HUDEP-2 (cell line): ENCODE measurements around the gene TRAPPC3.

Experiments used
- DNase-seq, 76 experiments: peaks; one replicate each; lab custom pipeline; 2025; ENCODE audit not compliant: unreplicated experiment in 76 of 76; lab: John Stamatoyannopoulos, UW

The TRAPPC3 gene

DNA sequence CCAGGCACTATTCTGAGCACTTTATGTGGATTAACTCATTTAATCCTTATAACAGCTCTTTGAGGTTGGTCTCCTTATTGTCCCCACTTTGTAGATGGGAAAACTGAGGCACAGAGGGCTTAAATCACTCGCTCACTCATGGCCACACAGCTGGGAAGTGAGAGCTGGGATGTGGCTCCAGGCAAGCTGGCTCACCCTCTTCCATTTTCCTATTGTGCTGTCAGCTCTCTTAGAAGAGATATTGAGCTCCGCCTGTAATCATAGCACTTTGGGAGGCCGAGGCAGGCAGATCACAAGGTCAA is 20.4 kb downstream of the TRAPPC3 start:
- DNase-seq, result no peak

DNA sequence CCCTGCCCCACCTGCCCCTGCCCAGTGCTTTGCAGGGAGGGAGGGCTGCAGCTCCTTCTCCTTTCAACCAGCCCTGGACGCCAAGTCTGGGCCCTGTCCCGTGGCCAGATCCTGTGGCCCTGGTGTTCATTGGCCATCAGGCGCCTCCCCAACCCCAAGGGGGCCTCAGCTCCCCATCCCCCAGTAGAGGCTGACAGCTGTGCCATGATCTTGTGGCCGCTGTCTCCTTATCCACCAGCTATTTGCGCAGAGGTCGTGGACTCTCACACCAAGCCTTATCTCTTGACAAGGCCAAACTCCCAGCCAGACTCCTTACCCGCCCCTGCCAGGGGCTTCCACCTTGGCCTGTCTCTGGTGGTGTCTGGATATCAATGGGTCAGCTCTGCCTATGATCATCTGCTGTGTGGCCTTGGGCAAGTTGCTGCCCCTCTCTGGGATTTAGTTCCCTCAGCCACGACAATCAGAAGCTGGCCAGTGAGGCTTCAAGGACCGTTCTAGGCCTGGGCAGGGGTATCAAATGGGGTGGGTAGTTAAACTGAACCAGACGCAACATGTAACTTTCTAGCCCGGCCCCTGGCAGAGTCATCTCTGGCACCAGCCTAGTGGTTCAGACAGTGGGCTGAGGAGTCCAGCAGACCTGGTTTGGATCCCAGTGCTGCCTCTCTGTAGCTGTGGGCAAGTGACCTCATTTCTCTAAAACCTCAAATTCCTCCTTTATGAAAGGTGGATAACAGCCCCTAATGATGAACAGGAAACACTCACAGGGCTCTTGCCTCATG is 21.0 kb downstream of the TRAPPC3 start:
- DNase-seq, result peak in 12 of 76 experiments; percentile 3 to 35 (median 16)

DNA sequence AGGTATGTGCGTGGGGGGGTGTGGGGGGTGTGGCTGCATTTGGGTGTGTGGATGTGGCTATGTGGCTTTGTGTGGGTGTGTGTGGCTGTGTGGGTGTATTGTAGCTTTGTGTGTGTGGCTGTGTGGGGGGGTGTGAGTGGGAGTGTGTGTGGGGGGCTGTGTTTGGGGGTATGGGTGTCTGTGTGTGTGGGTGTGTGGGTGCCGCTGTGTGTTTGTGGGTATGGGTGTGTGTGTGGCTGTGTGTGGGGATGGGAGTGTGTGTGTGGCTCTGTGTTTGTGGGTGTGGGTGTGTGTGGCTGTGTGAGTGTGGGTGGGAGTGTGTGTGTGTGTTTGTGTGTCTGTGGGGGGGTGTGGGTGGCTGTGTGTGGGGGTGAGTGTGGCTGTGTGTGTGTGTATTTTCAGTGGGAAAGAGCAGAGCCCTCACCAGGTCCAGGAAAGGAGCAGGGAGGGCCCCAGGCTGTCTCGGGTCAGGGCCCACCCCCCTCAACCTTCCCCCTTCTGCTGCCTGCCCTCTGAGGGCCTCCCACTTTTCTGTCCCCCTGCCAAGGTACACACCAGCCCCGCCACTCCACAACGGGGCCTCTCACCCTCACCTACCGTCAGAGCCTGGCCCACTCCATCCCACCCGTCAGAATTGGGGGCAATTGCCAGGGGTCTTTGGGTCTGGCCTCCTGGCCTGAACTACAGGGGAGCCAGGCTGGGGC is 22.3 kb downstream of the TRAPPC3 start:
- peak in 11 of 76 experiments; percentile 8 to 44 (median 28) for DNase-seq

DNA sequence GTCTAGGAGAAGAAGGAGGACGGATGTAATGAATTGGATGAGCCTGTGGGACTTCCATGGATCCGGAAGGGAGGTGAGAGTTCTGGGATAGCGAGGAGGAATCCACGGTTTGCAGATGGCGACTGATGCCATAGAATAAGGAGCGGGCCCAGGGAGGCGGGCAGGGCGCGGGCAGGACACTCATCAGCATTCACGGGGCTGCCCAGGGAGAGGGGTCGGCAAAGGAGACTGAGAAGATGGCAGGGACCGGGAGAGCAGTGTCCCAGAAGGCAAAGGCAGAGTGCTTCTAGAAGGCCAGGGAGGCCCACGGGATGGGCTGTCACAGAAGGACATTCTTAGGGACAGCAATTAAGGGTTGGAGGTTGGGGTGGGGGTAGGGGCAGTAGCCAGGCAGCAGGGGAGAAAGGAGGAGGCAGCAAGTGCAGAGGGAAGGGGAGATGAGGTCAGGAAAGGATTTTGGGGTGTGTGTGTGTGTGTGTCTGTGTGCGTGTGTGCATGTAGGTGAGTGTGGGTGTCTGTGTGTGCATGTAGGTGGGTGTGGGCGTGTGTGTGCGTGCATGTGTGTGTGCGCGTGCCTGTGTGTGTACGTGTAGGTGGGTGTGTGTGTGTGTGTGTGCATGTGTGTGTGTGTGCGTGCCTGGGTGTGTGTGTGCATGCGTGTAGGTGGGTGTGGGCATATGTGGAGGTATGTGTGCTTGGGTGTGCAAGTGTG is 23.1 kb downstream of the TRAPPC3 start:
- DNase-seq, result no peak

DNA sequence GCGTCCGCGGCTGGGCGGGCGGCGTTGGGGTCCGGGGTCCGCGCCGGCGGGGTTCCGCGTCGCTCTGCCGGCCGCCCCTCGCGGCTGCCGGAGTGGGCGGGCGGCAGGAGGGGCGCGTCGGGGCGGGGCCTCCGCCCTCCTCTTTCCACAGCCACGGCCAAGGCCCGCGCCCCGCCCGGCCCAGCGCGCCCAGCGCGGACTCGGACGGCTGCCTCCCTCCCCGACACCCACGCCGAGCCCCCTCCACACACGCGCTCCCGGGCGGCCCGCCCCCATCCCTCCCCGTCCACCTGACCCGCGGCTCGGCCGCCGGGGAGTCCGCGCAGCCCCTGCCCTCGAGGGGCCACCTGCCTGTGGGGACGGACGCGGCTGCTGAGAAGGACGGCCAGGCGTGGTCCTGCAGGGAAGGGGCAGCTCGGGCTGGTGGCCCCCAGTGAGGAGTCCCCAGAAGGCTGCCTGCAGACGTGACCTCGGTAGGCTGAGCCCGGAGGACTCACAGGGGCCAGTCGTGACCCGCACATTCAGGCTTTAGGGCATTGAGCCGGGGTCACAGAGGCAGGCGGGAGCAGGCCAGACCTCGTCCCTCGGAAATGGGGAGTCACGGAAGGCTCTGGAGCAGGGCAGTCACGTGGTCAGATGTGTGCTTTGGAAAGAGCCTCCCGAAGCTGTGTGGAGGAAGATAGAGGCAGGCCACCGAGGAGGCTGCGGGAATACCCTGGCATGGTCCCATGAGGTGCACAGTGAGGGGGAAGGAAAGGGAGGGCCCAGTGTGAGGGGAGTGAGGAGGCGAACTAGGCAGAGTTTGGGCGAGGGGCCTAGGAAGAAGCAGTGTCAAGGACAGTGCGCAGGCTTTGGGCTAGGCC is 23.9 kb downstream of the TRAPPC3 start, which contains the start of gene COL8A2:
Gene COL8A2 (minus strand): TSS at position 94 of the 863 bp plus-strand sequence. CDS start 24,980 bp downstream, outside the sequence.
- DNase-seq, result no peak

DNA sequence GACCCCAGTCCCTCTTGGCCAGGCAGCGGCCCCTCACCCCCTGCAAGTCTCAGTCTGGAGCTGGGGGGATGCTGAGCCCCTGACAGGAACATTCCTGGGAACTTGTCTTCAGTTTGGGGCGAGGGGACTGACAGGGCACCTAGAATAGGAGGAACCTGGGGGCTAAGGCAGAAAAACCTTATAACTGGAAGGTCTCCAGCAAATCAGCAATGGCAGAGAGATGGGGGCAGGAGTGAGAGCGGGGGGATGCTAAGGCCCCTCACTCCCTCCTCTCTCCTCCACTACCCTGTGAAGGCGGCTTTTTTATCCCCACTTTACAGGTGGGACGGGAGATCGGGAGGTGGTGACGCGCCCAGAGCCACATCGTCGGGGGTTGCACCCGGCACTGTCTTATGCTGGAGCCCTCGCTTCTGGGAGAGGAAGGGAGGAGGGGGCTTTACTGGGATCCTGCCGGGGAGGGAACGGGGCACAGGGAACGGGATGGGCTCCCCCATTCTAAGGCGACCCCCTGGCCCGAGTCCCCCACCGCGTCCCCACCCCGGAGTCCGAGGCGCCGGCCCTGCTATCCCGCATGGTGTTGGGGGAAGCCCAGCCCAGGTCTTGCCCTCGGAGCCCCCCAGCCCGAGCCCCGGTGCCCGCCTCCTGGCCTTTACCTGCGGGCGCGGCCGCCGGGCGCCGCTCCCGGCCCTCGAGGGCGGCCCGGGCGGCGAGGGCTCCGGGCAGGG is 24.7 kb downstream of the TRAPPC3 start:
- DNase-seq, result no peak

DNA sequence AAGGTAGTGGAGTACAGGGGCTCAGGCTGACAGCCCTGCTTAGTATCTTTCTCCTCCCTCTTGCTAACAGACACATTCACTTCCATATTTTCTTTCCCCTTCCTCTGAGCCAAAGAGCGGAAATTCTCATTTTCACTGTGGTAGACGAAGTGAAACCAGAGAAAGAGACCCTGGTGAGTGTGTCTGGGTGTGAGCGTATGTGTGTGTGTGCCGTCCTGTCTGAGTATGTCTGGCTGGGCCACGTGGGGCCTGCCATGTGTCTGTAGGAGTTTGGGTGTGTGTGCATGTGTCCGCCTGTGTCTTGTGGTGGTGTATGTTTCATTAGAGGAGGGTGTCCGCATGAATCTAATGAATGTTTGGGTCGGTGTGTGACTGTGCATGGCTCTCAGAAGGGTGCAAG is 25.9 kb downstream of the TRAPPC3 start:
- DNase-seq, result peak in 1 of 76 experiments; percentile 5

DNA sequence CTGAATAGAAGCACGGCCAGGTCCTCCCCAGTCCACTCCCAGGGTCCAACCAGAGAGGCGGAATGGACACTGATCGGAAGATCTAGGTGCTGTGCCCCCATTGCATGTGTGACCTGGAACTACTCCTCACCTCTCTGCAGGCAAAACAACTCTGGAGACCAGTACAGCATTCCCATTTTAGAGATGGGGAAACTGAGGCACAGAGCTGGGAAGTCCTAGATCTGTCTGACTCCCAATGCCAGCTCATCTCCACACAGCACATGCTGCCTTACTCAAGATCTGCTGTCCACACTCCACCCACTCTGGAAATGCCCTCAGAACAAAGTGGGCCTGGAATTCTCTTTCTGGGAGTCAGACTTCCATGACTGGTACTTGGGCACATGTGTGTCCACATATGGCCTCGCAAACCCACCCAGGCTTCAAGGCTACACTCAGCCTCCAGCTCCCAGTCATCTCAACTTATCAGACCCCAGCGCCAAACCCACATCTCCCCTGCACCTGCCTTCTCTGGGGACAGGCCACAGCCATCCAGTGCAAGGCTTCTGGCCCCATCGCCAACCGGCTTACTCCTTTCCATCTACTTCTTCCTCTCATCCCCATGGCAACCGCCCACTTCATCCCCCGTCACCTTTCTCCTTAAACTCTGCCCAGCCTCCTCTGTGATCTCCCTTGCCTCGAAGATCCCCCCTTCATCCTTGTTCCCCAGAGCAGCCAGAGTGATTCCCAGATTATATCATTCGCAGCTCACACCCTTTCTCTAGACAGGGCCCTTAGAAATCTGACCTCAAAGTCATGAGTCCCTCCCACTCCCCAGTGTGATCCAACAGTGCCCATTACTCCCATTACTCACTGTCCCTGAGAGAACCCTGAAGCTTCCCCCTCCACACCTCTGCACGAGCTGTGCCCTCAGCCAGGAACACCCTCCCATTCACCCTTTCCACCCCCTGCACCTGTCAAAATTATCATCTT is 26.9 kb downstream of the TRAPPC3 start:
- DNase-seq, result no peak

DNA sequence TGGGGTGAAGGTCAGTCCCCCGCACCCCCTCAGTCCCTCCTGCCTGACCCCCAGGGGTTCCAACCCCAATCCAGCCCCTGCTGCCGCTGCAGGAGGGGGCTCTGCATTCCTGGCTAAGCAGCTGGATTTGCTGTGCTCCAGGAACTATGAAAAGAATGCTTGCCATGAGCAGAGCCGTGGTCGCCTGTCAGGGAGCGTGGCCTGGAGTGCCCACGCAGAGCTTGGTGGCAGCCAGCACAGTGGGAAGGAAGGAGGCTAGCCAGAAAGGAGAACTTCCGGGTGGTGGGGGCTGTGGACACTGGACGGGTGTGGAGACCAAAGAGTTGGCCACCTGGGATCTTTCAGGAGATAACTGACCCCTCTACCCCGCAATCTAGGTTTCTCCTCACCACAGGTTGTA is 29.8 kb downstream of the TRAPPC3 start:
- no peak for DNase-seq

DNA sequence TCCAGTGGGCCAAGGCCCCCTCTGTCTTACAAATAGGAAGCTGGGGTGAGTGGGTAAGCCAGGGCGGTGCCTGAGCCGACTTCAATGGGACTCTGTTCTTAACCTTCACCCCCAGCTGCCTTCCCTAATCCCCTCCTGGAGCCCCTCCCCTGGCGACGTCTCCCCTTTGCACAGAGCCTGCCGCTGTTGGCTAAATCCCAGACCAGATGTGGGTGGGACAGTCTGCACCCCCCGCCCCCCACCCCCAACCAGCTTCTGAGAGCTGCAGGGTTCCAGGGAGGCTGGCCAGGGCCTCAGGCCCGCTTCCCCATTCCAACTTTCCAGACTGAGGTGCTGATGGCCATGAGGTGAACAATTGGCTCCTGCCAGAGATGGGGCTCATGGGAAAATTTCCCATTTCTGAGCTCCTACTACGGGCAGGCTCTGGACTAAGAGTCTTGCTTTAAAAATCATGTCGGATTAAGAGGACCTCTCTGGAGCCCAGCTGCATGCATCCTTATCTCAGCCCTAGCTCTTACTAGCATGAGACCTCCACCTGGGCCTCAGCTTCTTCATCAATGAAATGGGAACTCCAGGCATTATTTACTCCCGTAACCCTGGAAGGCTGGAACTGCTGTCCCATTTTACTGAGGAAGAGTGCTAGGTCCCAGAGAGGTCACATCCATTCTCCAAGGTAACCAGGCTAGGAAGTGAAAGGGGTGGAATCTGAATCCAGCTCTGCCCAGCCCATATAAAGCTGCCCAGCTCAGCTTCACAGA is 30.7 kb downstream of the TRAPPC3 start:
- DNase-seq, result no peak

DNA sequence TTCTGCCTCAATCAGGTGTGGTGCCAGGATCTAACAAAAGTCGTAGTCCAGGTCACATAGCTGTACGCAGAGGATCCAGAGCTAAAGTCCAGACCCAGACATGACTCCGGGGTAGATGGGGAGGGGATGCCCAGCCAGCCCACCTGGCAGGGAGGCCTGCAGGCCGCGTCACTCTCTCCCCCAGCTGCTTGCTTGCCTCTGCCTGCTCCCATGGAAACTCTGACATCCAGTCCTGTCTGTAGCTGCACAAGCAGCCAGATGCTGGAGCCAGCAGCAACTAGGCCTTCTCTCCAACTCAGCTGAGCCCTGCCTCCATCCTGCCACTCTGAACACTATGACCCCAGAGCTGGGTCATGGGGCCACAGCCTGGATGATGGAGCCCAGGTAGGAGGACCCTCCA is 32.4 kb downstream of the TRAPPC3 start:
- no peak for DNase-seq

DNA sequence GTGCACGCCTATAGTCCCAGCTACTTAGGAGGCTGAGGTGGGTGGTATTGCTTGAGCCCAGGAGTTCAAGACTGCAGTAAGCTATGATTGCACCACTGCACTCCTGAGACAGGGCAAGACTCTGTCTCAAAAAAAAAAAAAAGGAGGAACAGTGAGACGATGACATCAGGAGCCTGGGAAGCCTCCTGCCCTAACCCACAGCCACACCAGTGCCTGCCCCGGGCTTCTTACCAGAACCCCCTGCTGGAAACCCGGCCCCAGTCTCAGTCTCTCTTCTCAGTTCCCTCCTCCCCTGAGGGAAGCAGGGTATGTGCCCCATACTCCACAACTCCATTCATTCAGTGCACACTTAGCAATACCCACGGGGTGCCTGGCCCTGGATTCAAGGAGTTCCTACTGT is 33.4 kb downstream of the TRAPPC3 start:
- DNase-seq, result no peak

DNA sequence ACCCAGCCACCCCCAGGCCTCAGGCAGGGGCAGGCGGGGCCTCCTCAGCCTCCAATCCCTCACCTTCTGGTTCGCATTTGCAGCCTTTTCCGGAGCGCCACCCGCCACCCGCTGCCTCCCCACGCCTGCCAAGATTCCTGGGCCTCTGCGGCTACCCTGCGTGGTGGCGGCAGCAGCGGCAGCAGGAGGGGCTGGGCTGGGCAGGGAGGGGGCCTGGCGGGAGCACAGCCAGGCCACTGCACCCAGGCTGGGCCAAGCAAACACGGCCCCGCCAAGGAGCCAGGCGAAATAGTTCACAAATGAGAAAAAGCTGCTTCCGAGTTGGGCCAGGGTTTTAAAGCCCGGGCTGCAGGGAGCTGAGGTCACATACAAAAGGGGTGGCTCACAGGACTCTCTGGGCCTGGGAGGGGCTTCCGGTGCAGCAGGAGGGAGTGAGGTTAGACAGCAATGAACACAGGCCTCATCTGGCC is 34.1 kb downstream of the TRAPPC3 start:
- DNase-seq, result no peak

DNA sequence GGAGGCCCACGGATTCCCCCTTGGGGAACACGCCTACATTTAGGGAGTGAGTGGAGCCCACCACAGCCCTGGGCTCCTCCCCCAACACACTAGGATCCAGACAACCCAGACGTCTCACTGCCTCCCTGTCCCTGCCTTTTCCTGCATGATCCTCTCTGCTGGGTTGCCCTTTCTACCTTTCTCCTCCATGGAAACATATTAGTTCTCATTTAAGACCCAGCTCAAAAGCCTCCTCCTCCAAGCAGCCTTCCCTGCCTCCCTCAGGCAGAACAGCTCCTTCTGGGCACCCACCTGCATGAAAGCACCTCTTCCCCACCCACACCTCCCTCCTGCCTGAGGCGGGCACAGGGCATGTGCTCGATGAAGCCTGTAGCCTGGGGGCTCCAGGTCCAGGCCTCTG is 34.9 kb downstream of the TRAPPC3 start:
- no peak for DNase-seq

DNA sequence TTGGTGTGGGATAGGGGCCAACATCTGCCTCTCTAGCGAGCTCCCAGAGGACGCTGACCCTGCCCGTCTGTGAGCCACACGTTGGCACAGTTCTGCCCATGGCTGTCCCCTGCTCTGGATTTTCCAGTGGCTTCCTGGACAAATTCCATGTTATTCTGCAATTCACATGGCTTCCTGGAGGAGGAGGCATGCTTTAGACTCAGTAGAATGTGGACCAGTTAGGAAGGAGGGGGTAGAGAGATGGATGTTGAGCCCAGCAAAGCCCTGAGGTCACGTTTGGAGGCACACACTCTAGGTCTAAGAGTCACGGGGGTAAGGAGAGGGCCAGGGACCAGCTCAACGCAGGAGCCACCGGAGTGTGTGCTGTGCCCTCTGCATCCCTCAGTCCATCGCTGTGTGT is 36.5 kb downstream of the TRAPPC3 start:
- no peak for DNase-seq

DNA sequence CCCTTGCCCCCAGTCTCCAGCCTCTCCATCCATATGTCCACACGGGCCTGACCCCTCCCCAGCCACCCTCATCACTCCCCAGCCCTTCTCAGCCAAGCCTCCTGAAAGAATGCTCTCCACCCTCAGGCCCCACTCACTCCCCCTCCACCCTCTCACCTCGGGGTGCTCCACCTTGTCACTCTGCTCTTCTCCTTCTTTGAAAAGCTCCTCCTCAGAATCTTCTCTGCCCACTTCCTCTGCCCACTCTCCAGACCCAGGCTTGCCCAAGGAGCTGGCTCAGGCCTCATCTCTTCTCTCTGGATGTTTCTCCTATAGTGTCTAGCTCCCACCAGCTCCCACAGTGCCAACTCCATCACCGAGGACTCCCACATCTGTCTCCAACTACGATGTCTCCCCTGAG is 38.1 kb downstream of the TRAPPC3 start:
- DNase-seq, result no peak

DNA sequence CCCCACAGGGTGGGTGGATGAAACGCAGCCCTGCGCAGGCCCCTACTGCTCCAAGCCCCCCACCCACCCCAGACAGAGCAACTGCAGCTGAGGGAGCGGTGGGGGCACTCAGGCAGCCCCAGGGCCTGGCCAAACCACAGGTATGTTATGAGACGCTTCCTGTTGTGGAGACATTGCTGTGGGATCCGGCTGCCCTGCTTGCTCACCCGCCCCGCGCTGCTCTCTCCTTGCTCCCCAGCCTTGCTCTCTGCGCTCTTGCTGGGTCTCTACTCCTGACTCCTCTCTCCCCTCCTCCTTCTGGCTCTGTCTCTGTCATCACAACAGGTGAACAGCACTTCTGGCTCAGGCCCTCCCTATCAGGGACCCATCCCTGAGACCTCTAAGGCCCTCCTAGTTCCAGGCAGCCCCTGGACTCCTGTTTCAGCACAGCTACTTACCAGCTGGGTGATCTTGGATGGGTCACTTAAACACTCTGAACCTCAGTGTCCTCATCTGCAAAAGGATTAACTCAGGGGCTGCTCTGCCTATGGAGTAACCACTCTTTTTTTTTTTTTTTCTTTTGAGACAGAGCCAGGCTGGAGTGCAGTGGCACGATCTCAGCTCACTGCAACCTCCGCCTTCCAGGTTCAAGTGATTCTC is 40.1 kb downstream of the TRAPPC3 start:
- no peak for DNase-seq

DNA sequence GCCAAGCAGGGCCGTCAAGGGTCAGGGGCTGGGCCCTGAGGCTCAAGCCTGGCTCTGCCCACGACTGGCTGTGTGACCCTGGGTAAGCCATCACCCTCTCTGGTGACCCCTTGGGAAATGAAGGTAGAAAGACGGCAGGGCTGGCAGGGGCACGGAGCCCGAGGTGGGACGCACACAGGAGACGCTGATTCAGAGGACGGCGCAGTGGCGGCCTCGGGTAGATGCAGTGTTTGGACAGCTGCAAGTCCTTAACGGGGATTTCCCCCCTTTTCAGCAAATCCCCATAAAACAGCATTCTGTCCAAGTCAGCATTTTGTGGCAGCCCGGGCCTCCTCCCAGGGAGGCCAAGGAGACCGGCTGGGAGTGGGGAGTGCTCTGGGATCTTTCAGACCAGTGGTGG is 41.0 kb downstream of the TRAPPC3 start:
- DNase-seq, result no peak
